Liver (tissue), 3 donors: ENCODE data around the gene TGM6.

Experiments
- ATF3 ChIP-seq: IDR thresholded peaks from 2 replicates; pipeline ENCODE4 v1.6.1; 2016; ENCODE audit warnings: antibody characterized with exemption
- CTCF ChIP-seq: fragments of 150-350 bp; IDR thresholded peaks from 2 replicates; pipeline ENCODE4 v1.5.1; 2017; ENCODE audit warnings: improper control_type of control experiment, low read depth, low read length; ENCODE audit not compliant: missing input control
- EGR1 ChIP-seq, 2 donors: IDR thresholded peaks; 2 replicates each; pipeline ENCODE4 v1.6.1; 2016 to 2018; ENCODE audit warnings: antibody characterized with exemption in 2 of 2, low read depth in 2 of 2
- FOXA1 ChIP-seq: IDR thresholded peaks from 2 replicates; pipeline ENCODE4 v1.6.1; 2016; ENCODE audit warnings: antibody characterized with exemption
- HNF4G ChIP-seq: IDR thresholded peaks from 2 replicates; pipeline ENCODE4 v1.6.1; 2016; ENCODE audit warnings: antibody characterized with exemption
- JUND ChIP-seq, 2 donors: IDR thresholded peaks; 2 replicates each; pipeline ENCODE4 v1.6.1; 2016; ENCODE audit warnings: antibody characterized with exemption in 2 of 2
- MAX ChIP-seq: IDR thresholded peaks from 2 replicates; pipeline ENCODE4 v1.6.1; 2016; ENCODE audit warnings: antibody characterized with exemption
- NR2F2 ChIP-seq: IDR thresholded peaks from 2 replicates; pipeline ENCODE4 v1.6.1; 2016; ENCODE audit warnings: antibody characterized with exemption
- RAD21 ChIP-seq, 2 donors: IDR thresholded peaks; 2 replicates each; pipeline ENCODE4 v1.6.1; 2016; ENCODE audit warnings: antibody characterized with exemption in 2 of 2, mild to moderate bottlenecking in 2 of 2
- SP1 ChIP-seq: IDR thresholded peaks from 2 replicates; pipeline ENCODE4 v1.6.1; 2018; ENCODE audit warnings: antibody characterized with exemption, mild to moderate bottlenecking
- TAF1 ChIP-seq: conservative IDR thresholded peaks from 2 replicates; pipeline ENCODE4 v1.6.1; 2016; ENCODE audit warnings: antibody characterized with exemption, mild to moderate bottlenecking
- YY1 ChIP-seq: IDR thresholded peaks from 2 replicates; pipeline ENCODE4 v1.6.1; 2016; ENCODE audit warnings: antibody characterized with exemption, mild to moderate bottlenecking
- ZBTB33 ChIP-seq: IDR thresholded peaks from 2 replicates; pipeline ENCODE4 v1.6.1; 2016; ENCODE audit warnings: antibody characterized with exemption
- donor health status: healthy.
- donor health status: healthy.

GRCh38 chr20:2397595-2398145 lies 17.0 kb downstream of the TGM6 start:
- no peak for TF ChIP-seq CTCF
- no peak for TF ChIP-seq JUND (IDR thresholded peaks at IDR 0.05)
- TF ChIP-seq TAF1: no peak
- TF ChIP-seq RAD21 (IDR thresholded peaks at IDR 0.05): no peak
- no peak for TF ChIP-seq SP1
- no peak for TF ChIP-seq EGR1 (IDR thresholded peaks at IDR 0.05; ENCODE audit: low read depth in 2 of 2)
- TF ChIP-seq FOXA1: no peak
- TF ChIP-seq ATF3: no peak
- no peak for TF ChIP-seq YY1
- TF ChIP-seq MAX: no peak
- TF ChIP-seq HNF4G: no peak
- no peak for TF ChIP-seq NR2F2
- no peak for TF ChIP-seq ZBTB33
